ENCODE measurements around the gene ATXN1. TPM values are rescaled to one million over a fixed set of nuclear protein-coding genes. Genes with fewer than 3 reads are reported as not detected.
A peak's percentile ranks its signal among the peaks of the same experiment; 100 is the strongest.

Gene ATXN1
- total and polyA plus RNA-seq, 2 of the 13 experiments (the other 11 are each of a cell fraction or from before 2014, with no cell fraction given), result 20.7 to 39.5 TPM

DNA sequence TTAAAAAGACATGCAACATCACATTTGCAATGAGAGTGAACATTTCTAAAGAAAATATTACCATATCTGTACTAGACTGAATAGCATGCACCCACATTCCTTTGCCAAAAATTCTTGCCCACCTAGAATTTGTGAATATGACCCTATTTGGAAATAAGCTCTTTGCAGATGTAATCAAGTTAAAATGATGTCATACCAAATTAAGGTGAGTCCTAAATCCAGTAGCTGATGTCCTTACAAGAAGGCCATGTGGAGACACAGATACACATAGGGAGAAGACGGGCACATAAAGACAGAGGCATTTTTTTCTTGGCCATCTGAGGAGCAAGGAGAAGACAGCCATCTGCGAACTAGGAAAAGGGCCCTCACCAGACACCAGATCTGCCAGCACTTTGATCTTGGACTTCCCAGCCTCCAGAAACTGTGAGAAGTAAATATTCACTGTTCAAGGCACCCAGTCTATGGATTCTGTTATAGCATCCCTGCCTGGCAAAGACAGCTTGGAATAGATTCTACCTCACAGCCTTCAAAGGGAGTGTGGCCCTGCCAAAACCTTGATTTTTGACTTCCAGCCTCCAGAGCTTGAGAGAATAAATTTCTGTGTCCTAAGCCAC, 22.8 kb upstream of the ATXN1 start:
- H3K36me3 ChIP-seq (replicated peaks in 1 of 2; ENCODE audit: control insufficient read depth in 1 of 2, insufficient read depth in 2 of 2, low read length in 2 of 2), result no peaks in the 10 kb centered on the region
- 44% methylated on average over 2 of the region's 2 CpGs for WGBS (ENCODE audit: low lambda C conversion rate)

DNA sequence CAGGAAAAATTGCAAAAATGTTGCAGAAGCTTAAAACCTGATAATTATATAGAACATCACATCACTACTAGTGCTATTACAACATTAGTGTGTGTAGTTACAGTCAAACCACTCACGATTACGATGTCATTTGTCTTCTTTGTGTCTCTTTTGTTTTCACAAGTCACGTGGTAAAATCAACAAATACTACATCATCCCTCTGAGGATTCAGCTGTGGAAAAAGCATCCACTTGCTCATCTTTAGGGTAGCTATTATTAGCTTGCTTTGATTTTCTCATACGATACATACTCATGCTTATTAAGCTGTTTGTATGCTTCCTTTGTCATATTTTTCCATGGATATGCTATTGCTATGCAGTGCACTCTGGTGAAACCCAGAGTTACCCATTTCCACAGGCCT, 22.2 kb upstream of the ATXN1 start:
- BruUV-seq (replicated peaks), result no TSS peak

More for the DNA sequence above, 22.8 kb upstream of the ATXN1 start:
- DNase-seq (ENCODE audit: low spot score) (no peak), ATAC-seq (no peak), FAIRE-seq (no peak)
- H3K27me3 ChIP-seq (ENCODE audit: control insufficient read depth in 1 of 2, insufficient read depth in 2 of 2, low read length in 2 of 2), result no peaks in the 10 kb centered on the region
- no peak overlapping the region for H2AFZ ChIP-seq (ENCODE audit: low read length)
- no peaks in the 10 kb centered on the region for H3K9me3 ChIP-seq (ENCODE audit: low read length)
- no peaks in the 10 kb centered on the region for H3K79me2 ChIP-seq (ENCODE audit: insufficient read depth, low read length)
- in situ Hi-C loops (cut with HindIII; ENCODE audit: extremely low pct_ligation_motif_present, low pct_unique_long_range_greater_than_20kb) (no loop called here), intact Hi-C loops (cut with micrococcal nuclease; ENCODE audit: unreplicated experiment) (no loop called here)
- H3K9ac ChIP-seq (ENCODE audit: insufficient read depth, low read depth, low read length), result no peak overlapping the region
- H4K20me1 ChIP-seq (ENCODE audit: insufficient read depth, low read length), result no peaks in the 10 kb centered on the region
- POLR2A ChIA-PET, result no interaction called here
- H3K4me2 ChIP-seq (ENCODE audit: low read depth, low read length), result no peak overlapping the region
- TF ChIP-seq FIP1L1 (IDR thresholded peaks at IDR 0.05; ENCODE audit: borderline replicate concordance, insufficient read depth, low read depth, low read length) (no peak), ATF7 (IDR thresholded peaks at IDR 0.05) (peak; percentile 78), ATF7 (CRISPR knock-in tag; IDR thresholded peaks at IDR 0.05) (no peak)
- CTCF ChIA-PET (ENCODE audit: low intra/inter-chr PET ratio, low total read pairs), result no interaction called here
- H3K4me3 ChIP-seq (replicated peaks in 1 of 3; ENCODE audit: insufficient read depth in 1 of 3, low read depth in 2 of 3, low read length in 3 of 3), result no peak overlapping the region
- no peaks in the 10 kb centered on the region for H3K4me1 ChIP-seq (ENCODE audit: insufficient read depth, low read length)
- H3K27ac ChIP-seq (ENCODE audit: extremely low read length, insufficient read depth, low read length), result no peak overlapping the region
- no TSS peak for BruUV-seq (replicated peaks)

More for the DNA sequence above, 22.2 kb upstream of the ATXN1 start:
- Histone ChIP-seq H3K36me3 (replicated peaks in 1 of 2; ENCODE audit: control insufficient read depth in 1 of 2, insufficient read depth in 2 of 2, low read length in 2 of 2) (no peaks in the 10 kb centered on the region), H2AFZ (ENCODE audit: low read length) (no peak overlapping the region), H3K27ac (ENCODE audit: extremely low read length, insufficient read depth, low read length) (no peak overlapping the region), H3K4me3 (replicated peaks in 1 of 3; ENCODE audit: insufficient read depth in 1 of 3, low read depth in 2 of 3, low read length in 3 of 3) (no peak overlapping the region), H3K27me3 (ENCODE audit: control insufficient read depth in 1 of 2, insufficient read depth in 2 of 2, low read length in 2 of 2) (no peaks in the 10 kb centered on the region), H3K79me2 (ENCODE audit: insufficient read depth, low read length) (no peaks in the 10 kb centered on the region), H3K9me3 (ENCODE audit: low read length) (no peaks in the 10 kb centered on the region), H3K4me2 (ENCODE audit: low read depth, low read length) (no peak overlapping the region), H4K20me1 (ENCODE audit: insufficient read depth, low read length) (no peaks in the 10 kb centered on the region), H3K4me1 (ENCODE audit: insufficient read depth, low read length) (no peaks in the 10 kb centered on the region), H3K9ac (ENCODE audit: insufficient read depth, low read depth, low read length) (no peak overlapping the region)
- in situ Hi-C loops (cut with HindIII; ENCODE audit: extremely low pct_ligation_motif_present, low pct_unique_long_range_greater_than_20kb), result no loop called here
- no peak for ATAC-seq
- TF ChIP-seq ZFP37 (CRISPR knock-in tag; IDR thresholded peaks at IDR 0.05; ENCODE audit: borderline replicate concordance), result no peak
- TF ChIP-seq RAD51 (IDR thresholded peaks at IDR 0.05; ENCODE audit: borderline replicate concordance), result peak; percentile 61; the same call in 1 of the 2 replicates
- intact Hi-C loops (cut with micrococcal nuclease; ENCODE audit: unreplicated experiment), result no loop called here
- 38% methylated on average over 4 of the region's 4 CpGs for WGBS (ENCODE audit: low lambda C conversion rate)
- DNase-seq (ENCODE audit: low spot score), result no peak
- CTCF ChIA-PET (ENCODE audit: low intra/inter-chr PET ratio, low total read pairs), result no interaction called here
- FAIRE-seq, result no peak
- POLR2A ChIA-PET, result no interaction called here
